ENCODE results near the gene GNG12.

- TF ChIP-seq CTCF (IDR thresholded peaks at IDR 0.05) (no peak), POLR2A (IDR thresholded peaks at IDR 0.05) (no peak)
These were observed 5.1 kb upstream of the GNG12 start for GRCh38 chr1:67838180-67838910.

All from heart left ventricle (tissue), 13 donors.